ENCODE measurements around the gene PRAMEF13. TPM values are rescaled to one million over a fixed set of nuclear protein-coding genes. Genes with fewer than 3 reads are reported as not detected.
"Not testable (repeated sequence)": the region's sequence is repeated elsewhere in the genome, so short reads cannot be mapped to it uniquely, and the experiment has no call there.

PRAMEF13 gene
- total RNA-seq, 2 donors from 2014 or later: not detected

GRCh38 chr1:13228343-13228781 is 27.2 kb upstream of the PRAMEF13 start:
- Mint-ChIP-seq H3K36me3 (ENCODE audit: low read depth) (peaks cover 2% of the 10 kb centered on the region), H3K27ac (no peak overlapping the region), H3K4me1 (no peaks in the 10 kb centered on the region), H3K27me3 (ENCODE audit: insufficient read depth) (no peaks in the 10 kb centered on the region), H3K4me3 (no peak overlapping the region), H3K9me3 (peaks cover 82% of the 10 kb centered on the region)
- TF ChIP-seq CTCF (conservative IDR thresholded peaks at IDR 0.05): peak; percentile 49
- 67 to 73% methylated on average over 7 of the region's 7 CpGs for WGBS, 2 experiments (ENCODE audit: insufficient coverage in 1 of 2, insufficient read length in 1 of 2)
- H3K27me3 ChIP-seq (ENCODE audit: control insufficient read depth, insufficient read depth, low read length, poor library complexity, severe bottlenecking): no peaks in the 10 kb centered on the region
- peak; percentile 76 for DNase-seq
- peaks cover 66% of the 10 kb centered on the region for H3K9me3 ChIP-seq (ENCODE audit: control insufficient read depth, low read length)
- H3K36me3 ChIP-seq (ENCODE audit: control insufficient read depth, insufficient read depth, low read length): no peaks in the 10 kb centered on the region
- no peak overlapping the region for H3K9ac ChIP-seq (ENCODE audit: extremely low read depth, low read length, poor library complexity, severe bottlenecking)
- no peaks in the 10 kb centered on the region for H3K4me1 ChIP-seq (ENCODE audit: control insufficient read depth, insufficient read depth, low read length)
- no peak overlapping the region for H3K4me3 ChIP-seq (ENCODE audit: low read length)
- no peak overlapping the region for H3K27ac ChIP-seq (ENCODE audit: low read depth, low read length)

DNA sequence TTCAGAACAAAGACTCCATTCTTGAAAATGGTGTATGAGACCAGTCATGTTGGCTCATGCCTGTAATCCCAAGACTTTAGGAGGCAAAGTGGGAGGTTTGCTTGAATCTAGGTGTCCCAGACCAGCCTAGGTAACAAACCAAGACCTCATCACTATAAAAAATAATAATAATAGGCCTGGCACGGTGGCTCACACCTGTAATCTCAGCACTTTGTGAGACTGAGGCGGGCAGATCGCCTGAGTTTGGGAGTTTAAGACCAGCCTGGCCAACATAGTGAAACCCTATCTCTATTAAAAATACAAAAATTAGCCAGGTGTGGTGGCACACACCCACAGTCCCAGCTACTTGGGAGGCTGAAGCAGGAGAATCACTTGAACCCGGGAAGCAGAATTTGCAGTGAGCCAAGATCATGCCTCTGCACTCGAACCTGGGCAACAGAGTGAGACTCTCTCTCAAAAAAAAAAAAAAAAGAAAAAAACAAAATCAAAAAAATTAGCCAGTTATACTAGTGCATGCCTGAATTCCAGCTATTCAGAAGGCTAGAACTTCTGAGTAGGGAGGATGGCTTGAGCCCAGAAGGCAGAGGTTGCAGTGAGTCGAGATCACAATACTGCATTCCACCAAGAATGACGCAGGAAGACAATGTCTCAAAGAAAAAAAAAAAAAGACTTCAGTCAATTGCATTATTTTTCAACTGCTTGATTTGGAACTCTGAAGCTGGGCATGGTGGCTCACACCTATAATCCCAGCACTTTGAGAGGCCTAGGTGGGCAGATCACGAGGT is 26.3 kb upstream of the PRAMEF13 start:
- H3K27me3 ChIP-seq (ENCODE audit: control insufficient read depth, insufficient read depth, low read length, poor library complexity, severe bottlenecking); H3K4me1 Mint-ChIP-seq; H3K27me3 Mint-ChIP-seq (ENCODE audit: insufficient read depth); H3K4me3 ChIP-seq (ENCODE audit: low read length); H3K9ac ChIP-seq (ENCODE audit: extremely low read depth, low read length, poor library complexity, severe bottlenecking); H3K4me3 Mint-ChIP-seq; H3K27ac ChIP-seq (ENCODE audit: low read depth, low read length); H3K36me3 ChIP-seq (ENCODE audit: control insufficient read depth, insufficient read depth, low read length); H3K36me3 Mint-ChIP-seq (ENCODE audit: low read depth); H3K4me1 ChIP-seq (ENCODE audit: control insufficient read depth, insufficient read depth, low read length); H3K27ac Mint-ChIP-seq; DNase-seq: not testable (repeated sequence)
- H3K9me3 ChIP-seq (ENCODE audit: control insufficient read depth, low read length): peaks cover 60% of the 10 kb centered on the region
- H3K9me3 Mint-ChIP-seq: peaks cover 74% of the 10 kb centered on the region
- WGBS, 2 experiments (ENCODE audit: insufficient coverage in 1 of 2, insufficient read length in 1 of 2): 69 to 71% methylated on average over 7 to 8 of the region's 8 CpGs

GRCh38 chr1:13225675-13226204 is 24.5 kb upstream of the PRAMEF13 start, which contains the start of gene PRAMEF18:
Gene PRAMEF18, minus strand, starts transcription at chr1:13226154. Its CDS starts 48 bp downstream, at chr1:13226106.
- not testable (repeated sequence) for H3K36me3 ChIP-seq (ENCODE audit: control insufficient read depth, insufficient read depth, low read length); H3K9ac ChIP-seq (ENCODE audit: extremely low read depth, low read length, poor library complexity, severe bottlenecking); DNase-seq; H3K36me3 Mint-ChIP-seq (ENCODE audit: low read depth); H3K4me1 Mint-ChIP-seq; H3K27ac ChIP-seq (ENCODE audit: low read depth, low read length); H3K4me3 Mint-ChIP-seq; H3K27ac Mint-ChIP-seq; H3K27me3 Mint-ChIP-seq (ENCODE audit: insufficient read depth); H3K4me3 ChIP-seq (ENCODE audit: low read length); H3K27me3 ChIP-seq (ENCODE audit: control insufficient read depth, insufficient read depth, low read length, poor library complexity, severe bottlenecking); H3K4me1 ChIP-seq (ENCODE audit: control insufficient read depth, insufficient read depth, low read length)
- peaks cover 58% of the 10 kb centered on the region for H3K9me3 Mint-ChIP-seq
- peaks cover 48% of the 10 kb centered on the region for H3K9me3 ChIP-seq (ENCODE audit: control insufficient read depth, low read length)
- 64 to 67% methylated on average over 5 to 8 of the region's 9 CpGs for WGBS, 2 experiments (ENCODE audit: insufficient coverage in 1 of 2, insufficient read length in 1 of 2)

DNA sequence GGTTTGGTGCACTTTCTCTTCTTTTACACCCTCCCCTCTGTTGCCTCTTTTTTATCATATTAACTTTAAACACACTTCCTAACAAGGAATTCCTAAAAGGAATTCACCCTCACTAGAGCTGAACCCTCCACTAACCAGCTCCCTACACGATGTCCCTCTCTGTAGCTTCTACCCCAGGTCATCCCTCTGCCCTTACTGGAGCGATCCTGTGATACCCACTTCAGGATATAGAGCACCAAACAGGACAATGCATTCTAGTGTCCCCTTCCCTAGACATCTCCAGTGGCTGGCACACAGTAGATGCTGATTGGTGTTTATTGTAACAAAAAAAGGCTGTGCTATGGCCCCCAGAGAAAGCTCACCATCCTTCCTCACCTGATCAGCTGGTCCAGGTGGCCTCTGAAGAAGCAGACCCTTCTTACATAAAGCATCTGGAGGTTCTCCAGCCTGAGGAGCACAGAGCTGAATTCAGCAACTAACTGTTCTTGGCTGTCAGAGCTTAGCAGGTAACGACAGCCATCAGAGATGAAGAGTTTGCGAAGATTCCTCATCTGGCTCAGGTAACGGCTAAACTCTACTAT is 23.4 kb upstream of the PRAMEF13 start:
- 66 to 71% methylated on average over 5 of the region's 5 CpGs for WGBS, 2 experiments (ENCODE audit: insufficient coverage in 1 of 2, insufficient read length in 1 of 2)
- no peak overlapping the region for H3K27ac Mint-ChIP-seq

DNA sequence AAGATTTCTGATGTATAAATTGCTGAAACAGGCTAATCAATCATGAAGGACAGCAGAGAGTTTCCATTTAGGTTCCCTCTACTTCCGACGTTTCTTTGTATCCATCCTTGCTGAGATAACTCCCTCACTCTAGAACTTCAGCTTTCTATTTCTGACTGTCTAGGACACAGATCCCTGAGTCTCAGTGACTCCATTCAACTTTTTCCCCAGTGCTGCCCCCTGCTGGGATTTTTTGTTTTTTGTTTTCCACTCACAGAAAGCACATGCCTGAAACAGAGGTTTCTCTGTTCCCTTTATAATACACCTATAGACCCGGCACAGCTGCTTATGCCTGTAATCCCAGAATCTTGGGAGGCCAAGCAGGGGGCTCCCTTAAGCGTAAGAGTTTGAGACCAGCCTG is 21.6 kb upstream of the PRAMEF13 start:
- H3K27me3 ChIP-seq (ENCODE audit: control insufficient read depth, insufficient read depth, low read length, poor library complexity, severe bottlenecking); H3K4me1 Mint-ChIP-seq; H3K27ac ChIP-seq (ENCODE audit: low read depth, low read length); H3K9ac ChIP-seq (ENCODE audit: extremely low read depth, low read length, poor library complexity, severe bottlenecking); DNase-seq; H3K4me1 ChIP-seq (ENCODE audit: control insufficient read depth, insufficient read depth, low read length); H3K27ac Mint-ChIP-seq; H3K27me3 Mint-ChIP-seq (ENCODE audit: insufficient read depth); H3K4me3 ChIP-seq (ENCODE audit: low read length); H3K4me3 Mint-ChIP-seq; H3K36me3 Mint-ChIP-seq (ENCODE audit: low read depth); H3K36me3 ChIP-seq (ENCODE audit: control insufficient read depth, insufficient read depth, low read length): not testable (repeated sequence)
- peaks cover 28% of the 10 kb centered on the region for H3K9me3 ChIP-seq (ENCODE audit: control insufficient read depth, low read length)
- H3K9me3 Mint-ChIP-seq: peaks cover 29% of the 10 kb centered on the region
- no CpG with 5 or more reads among the region's 4 CpGs for WGBS, 2 experiments (ENCODE audit: insufficient coverage in 1 of 2, insufficient read length in 1 of 2)

More for the DNA sequence above, 23.4 kb upstream of the PRAMEF13 start:
- H3K9me3 ChIP-seq (ENCODE audit: control insufficient read depth, low read length): peaks cover 44% of the 10 kb centered on the region
- H3K27me3 ChIP-seq (ENCODE audit: control insufficient read depth, insufficient read depth, low read length, poor library complexity, severe bottlenecking): no peaks in the 10 kb centered on the region
- no peak for DNase-seq
- peaks cover 2% of the 10 kb centered on the region for H3K36me3 Mint-ChIP-seq (ENCODE audit: low read depth)
- H3K9ac ChIP-seq (ENCODE audit: extremely low read depth, low read length, poor library complexity, severe bottlenecking): no peak overlapping the region
- H3K9me3 Mint-ChIP-seq: peaks cover 47% of the 10 kb centered on the region
- no peak overlapping the region for H3K4me3 ChIP-seq (ENCODE audit: low read length)
- H3K4me3 Mint-ChIP-seq: no peak overlapping the region
- no peaks in the 10 kb centered on the region for H3K4me1 Mint-ChIP-seq
- H3K27me3 Mint-ChIP-seq (ENCODE audit: insufficient read depth): no peaks in the 10 kb centered on the region
- no peaks in the 10 kb centered on the region for H3K36me3 ChIP-seq (ENCODE audit: control insufficient read depth, insufficient read depth, low read length)
- no peak overlapping the region for H3K27ac ChIP-seq (ENCODE audit: low read depth, low read length)
- H3K4me1 ChIP-seq (ENCODE audit: control insufficient read depth, insufficient read depth, low read length): no peaks in the 10 kb centered on the region
- no peak for TF ChIP-seq CTCF (conservative IDR thresholded peaks at IDR 0.05)
